ENCODE measurements around the gene TPGS1. TPM values are rescaled to one million over a fixed set of nuclear protein-coding genes. Genes with fewer than 3 reads are reported as not detected.

Gene TPGS1
- total and polyA plus RNA-seq, 2 of the 8 experiments (the other 6 are each of a cell fraction or from before 2014, with no cell fraction given): 9.1 to 10.6 TPM

DNA sequence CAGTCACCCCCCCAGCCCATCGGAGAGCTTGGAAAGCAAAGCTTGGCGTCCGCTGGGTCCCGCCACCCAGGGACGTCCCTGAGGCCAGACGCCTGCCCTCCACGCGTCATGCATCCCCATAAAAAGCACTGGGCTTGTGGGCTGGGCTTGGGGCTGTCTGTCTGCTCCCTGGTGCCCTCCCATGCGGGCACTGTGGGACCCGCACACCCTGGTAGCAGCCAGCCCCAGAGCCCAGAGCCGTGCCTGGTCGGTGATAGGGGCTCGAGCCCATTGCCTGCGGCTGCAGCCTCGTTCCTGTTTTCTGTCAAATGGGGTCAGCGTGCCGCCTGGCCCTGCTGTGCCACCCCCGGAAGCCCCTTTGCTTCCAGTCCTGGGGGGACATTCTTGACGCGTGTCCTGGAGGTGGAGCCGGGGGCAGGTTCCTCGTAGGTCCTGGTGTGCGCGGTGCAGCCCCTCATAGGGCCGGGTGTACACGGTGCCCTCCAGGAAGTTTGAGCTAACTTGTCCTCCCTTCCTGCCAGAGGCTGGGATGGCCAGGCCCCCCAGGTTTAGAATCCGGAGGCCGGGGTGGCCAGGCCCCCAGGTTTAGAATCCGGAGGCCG lies 32.2 kb downstream of the TPGS1 start (continued):
- TF ChIP-seq, protein P1, sequence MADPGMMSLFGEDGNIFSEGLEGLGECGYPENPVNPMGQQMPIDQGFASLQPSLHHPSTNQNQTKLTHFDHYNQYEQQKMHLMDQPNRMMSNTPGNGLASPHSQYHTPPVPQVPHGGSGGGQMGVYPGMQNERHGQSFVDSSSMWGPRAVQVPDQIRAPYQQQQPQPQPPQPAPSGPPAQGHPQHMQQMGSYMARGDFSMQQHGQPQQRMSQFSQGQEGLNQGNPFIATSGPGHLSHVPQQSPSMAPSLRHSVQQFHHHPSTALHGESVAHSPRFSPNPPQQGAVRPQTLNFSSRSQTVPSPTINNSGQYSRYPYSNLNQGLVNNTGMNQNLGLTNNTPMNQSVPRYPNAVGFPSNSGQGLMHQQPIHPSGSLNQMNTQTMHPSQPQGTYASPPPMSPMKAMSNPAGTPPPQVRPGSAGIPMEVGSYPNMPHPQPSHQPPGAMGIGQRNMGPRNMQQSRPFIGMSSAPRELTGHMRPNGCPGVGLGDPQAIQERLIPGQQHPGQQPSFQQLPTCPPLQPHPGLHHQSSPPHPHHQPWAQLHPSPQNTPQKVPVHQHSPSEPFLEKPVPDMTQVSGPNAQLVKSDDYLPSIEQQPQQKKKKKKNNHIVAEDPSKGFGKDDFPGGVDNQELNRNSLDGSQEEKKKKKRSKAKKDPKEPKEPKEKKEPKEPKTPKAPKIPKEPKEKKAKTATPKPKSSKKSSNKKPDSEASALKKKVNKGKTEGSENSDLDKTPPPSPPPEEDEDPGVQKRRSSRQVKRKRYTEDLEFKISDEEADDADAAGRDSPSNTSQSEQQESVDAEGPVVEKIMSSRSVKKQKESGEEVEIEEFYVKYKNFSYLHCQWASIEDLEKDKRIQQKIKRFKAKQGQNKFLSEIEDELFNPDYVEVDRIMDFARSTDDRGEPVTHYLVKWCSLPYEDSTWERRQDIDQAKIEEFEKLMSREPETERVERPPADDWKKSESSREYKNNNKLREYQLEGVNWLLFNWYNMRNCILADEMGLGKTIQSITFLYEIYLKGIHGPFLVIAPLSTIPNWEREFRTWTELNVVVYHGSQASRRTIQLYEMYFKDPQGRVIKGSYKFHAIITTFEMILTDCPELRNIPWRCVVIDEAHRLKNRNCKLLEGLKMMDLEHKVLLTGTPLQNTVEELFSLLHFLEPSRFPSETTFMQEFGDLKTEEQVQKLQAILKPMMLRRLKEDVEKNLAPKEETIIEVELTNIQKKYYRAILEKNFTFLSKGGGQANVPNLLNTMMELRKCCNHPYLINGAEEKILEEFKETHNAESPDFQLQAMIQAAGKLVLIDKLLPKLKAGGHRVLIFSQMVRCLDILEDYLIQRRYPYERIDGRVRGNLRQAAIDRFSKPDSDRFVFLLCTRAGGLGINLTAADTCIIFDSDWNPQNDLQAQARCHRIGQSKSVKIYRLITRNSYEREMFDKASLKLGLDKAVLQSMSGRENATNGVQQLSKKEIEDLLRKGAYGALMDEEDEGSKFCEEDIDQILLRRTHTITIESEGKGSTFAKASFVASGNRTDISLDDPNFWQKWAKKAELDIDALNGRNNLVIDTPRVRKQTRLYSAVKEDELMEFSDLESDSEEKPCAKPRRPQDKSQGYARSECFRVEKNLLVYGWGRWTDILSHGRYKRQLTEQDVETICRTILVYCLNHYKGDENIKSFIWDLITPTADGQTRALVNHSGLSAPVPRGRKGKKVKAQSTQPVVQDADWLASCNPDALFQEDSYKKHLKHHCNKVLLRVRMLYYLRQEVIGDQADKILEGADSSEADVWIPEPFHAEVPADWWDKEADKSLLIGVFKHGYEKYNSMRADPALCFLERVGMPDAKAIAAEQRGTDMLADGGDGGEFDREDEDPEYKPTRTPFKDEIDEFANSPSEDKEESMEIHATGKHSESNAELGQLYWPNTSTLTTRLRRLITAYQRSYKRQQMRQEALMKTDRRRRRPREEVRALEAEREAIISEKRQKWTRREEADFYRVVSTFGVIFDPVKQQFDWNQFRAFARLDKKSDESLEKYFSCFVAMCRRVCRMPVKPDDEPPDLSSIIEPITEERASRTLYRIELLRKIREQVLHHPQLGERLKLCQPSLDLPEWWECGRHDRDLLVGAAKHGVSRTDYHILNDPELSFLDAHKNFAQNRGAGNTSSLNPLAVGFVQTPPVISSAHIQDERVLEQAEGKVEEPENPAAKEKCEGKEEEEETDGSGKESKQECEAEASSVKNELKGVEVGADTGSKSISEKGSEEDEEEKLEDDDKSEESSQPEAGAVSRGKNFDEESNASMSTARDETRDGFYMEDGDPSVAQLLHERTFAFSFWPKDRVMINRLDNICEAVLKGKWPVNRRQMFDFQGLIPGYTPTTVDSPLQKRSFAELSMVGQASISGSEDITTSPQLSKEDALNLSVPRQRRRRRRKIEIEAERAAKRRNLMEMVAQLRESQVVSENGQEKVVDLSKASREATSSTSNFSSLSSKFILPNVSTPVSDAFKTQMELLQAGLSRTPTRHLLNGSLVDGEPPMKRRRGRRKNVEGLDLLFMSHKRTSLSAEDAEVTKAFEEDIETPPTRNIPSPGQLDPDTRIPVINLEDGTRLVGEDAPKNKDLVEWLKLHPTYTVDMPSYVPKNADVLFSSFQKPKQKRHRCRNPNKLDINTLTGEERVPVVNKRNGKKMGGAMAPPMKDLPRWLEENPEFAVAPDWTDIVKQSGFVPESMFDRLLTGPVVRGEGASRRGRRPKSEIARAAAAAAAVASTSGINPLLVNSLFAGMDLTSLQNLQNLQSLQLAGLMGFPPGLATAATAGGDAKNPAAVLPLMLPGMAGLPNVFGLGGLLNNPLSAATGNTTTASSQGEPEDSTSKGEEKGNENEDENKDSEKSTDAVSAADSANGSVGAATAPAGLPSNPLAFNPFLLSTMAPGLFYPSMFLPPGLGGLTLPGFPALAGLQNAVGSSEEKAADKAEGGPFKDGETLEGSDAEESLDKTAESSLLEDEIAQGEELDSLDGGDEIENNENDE (IDR thresholded peaks at IDR 0.05; ENCODE audit: insufficient replicate concordance, low read length): no peak
- TF ChIP-seq POLR2AphosphoS5 (IDR thresholded peaks at IDR 0.05; ENCODE audit: low read depth, low read length) (no peak), SIX5 (IDR thresholded peaks at IDR 0.05; ENCODE audit: low read depth, low read length) (no peak), RNF2 (IDR thresholded peaks at IDR 0.05; ENCODE audit: borderline replicate concordance, low read depth, low read length, missing control alignments, poor library complexity, severe bottlenecking) (no peak), KDM5A (IDR thresholded peaks at IDR 0.05; ENCODE audit: low read length) (no peak), SRF (IDR thresholded peaks at IDR 0.05; ENCODE audit: low read depth, low read length) (no peak), FOSL1 (IDR thresholded peaks at IDR 0.05; ENCODE audit: insufficient read depth, low read depth, low read length) (no peak), BRCA1 (IDR thresholded peaks at IDR 0.05; ENCODE audit: low read depth, low read length) (no peak), BCL11A (IDR thresholded peaks at IDR 0.05; ENCODE audit: low read depth in 2 of 2, low read length in 2 of 2) (no peak)
- TF ChIP-seq, protein P2, sequence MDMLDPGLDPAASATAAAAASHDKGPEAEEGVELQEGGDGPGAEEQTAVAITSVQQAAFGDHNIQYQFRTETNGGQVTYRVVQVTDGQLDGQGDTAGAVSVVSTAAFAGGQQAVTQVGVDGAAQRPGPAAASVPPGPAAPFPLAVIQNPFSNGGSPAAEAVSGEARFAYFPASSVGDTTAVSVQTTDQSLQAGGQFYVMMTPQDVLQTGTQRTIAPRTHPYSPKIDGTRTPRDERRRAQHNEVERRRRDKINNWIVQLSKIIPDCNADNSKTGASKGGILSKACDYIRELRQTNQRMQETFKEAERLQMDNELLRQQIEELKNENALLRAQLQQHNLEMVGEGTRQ (IDR thresholded peaks at IDR 0.05; ENCODE audit: low read length): no peak
